PC-9 (cell line): Measurements from ENCODE around the gene KCNA2. TPM values are rescaled to one million over a fixed set of nuclear protein-coding genes. Genes with fewer than 3 reads are reported as not detected.

Experiments used
- BruUV-seq: library from RNA; stranded (reverse); fragments of 400-500 nt; replicated peaks from 2 replicates; lab custom pipeline; 2021; lab: Mats Ljungman, UMichigan
- CTCF ChIA-PET: fragments of 300-600 bp; sonication (Branson Sonifier 250); formaldehyde crosslinking; loops from one replicate; lab custom pipeline; 2022; ENCODE audit warnings: antibody characterized with exemption; lab: Charles Lee
- POLR2A ChIA-PET: fragments of 300-600 bp; sonication (Branson Sonifier 250); formaldehyde crosslinking; loops from one replicate; lab custom pipeline; 2022; ENCODE audit warnings: antibody characterized with exemption; ENCODE audit not compliant: unreplicated experiment; lab: Charles Lee
- DNase-seq, 2 experiments: peaks; one replicate each; pipeline versions ENCODE4 v3.0.0 to v3.0.0-alpha.2; 2015 to 2022; ENCODE audit warnings: mixed read lengths in 1 of 2
- H2AFZ ChIP-seq: fragments of 200-600 bp; sonication (generic); 2 replicates; pipeline ENCODE4 v1.8.1; 2017; ENCODE audit warnings: antibody characterized with exemption
- H3F3A ChIP-seq: fragments of 200-600 bp; sonication (generic); 2 replicates; pipeline ENCODE4 v1.8.1; 2017; ENCODE audit warnings: antibody characterized with exemption, mild to moderate bottlenecking, low read depth; ENCODE audit not compliant: insufficient read depth
- H3K27ac ChIP-seq: fragments of 200-600 bp; sonication (generic); 2 replicates; pipeline ENCODE4 v1.6.1; 2016; ENCODE audit warnings: mixed run types
- H3K27me3 ChIP-seq: fragments of 200-600 bp; sonication (generic); 2 replicates; pipeline ENCODE4 v1.6.1; 2016; ENCODE audit warnings: low read depth, mixed run types; ENCODE audit not compliant: insufficient read depth
- H3K36me3 ChIP-seq: fragments of 200-600 bp; sonication (generic); 2 replicates; pipeline ENCODE4 v1.6.1; 2016; ENCODE audit warnings: low read depth, mixed run types
- H3K4me1 ChIP-seq: fragments of 200-600 bp; sonication (generic); replicated peaks from 2 replicates; pipeline ENCODE4 v1.6.1; 2016; ENCODE audit warnings: mixed run types; ENCODE audit not compliant: insufficient read depth
- H3K4me2 ChIP-seq: fragments of 200-600 bp; sonication (generic); 2 replicates; pipeline ENCODE4 v1.6.1; 2017; ENCODE audit warnings: mixed run types
- H3K4me3 ChIP-seq: fragments of 200-600 bp; sonication (generic); 2 replicates; pipeline ENCODE4 v1.6.1; 2016; ENCODE audit warnings: mixed run types
- H3K79me2 ChIP-seq: fragments of 200-600 bp; sonication (generic); 2 replicates; pipeline ENCODE4 v1.6.1; 2017; ENCODE audit warnings: low read depth, mixed run types
- H3K9me2 ChIP-seq: fragments of 200-600 bp; sonication (generic); 2 replicates; pipeline ENCODE4 v1.8.1; 2017; ENCODE audit warnings: mild to moderate bottlenecking; ENCODE audit not compliant: insufficient read depth
- H3K9me3 ChIP-seq: fragments of 200-600 bp; sonication (generic); 2 replicates; pipeline ENCODE4 v1.8.1; 2016; ENCODE audit warnings: low read depth; ENCODE audit not compliant: insufficient read depth
- H4K20me1 ChIP-seq: fragments of 200-600 bp; sonication (generic); 2 replicates; pipeline ENCODE4 v1.8.1; 2017; ENCODE audit not compliant: insufficient read depth
- EZH2 ChIP-seq: fragments of 200-600 bp; sonication (generic); IDR thresholded peaks from 2 replicates; pipeline ENCODE4 v1.8.0; 2017; ENCODE audit warnings: antibody characterized with exemption, low read depth
- intact Hi-C: fragments of 100-400 bp; cut with micrococcal nuclease; formaldehyde crosslinking; loops from one replicate; pipeline ENCODE4 v1.10.0; 2022; ENCODE audit not compliant: unreplicated experiment
- total RNA-seq: library from RNA; stranded (reverse); gene quantifications from 2 replicates; pipeline ENCODE4 v1.2.3, GENCODE V29; 2021
- TF ChIP-seq, protein P1 (sequence below): fragments of 200-600 bp; sonication (generic); conservative IDR thresholded peaks from 2 replicates; pipeline ENCODE4 v1.6.1; 2017; ENCODE audit warnings: mixed run types, antibody characterized with exemption, mild to moderate bottlenecking, moderate library complexity

The KCNA2 gene
- total RNA-seq, 1 experiment from 2014 or later: not detected

DNA sequence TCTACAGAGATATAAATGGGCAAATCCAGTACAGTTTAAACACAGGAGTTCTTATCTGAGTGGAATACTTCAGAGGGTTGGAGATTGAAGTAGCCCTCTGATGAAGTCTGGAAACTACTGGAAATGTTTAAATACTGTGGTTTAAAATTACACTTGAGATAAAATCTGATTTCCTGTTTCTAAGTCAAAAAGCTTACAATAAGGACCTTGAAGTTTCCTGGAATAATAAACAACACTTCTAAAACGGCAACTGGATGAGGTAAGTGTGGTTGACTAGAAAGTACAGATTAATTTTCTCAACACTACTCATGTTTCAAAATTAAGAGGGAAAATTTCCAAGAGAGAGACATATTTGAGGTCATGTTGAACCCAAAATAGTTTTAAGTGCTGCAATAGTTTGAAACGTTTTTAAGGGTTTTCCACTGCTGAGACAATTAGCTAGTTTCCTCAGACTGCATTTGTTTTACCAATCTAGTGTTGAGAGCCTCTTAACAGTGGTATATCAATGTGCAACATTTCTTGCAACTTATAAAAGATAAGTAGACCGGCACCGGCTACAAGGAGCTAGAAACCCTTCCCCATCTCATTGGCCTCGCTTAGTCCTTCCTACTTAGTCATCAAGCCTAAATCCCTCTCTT lies 41.2 kb upstream of the KCNA2 start:
- Histone ChIP-seq H2AFZ (no peak overlapping the region), H3K79me2 (no peaks in the 10 kb centered on the region), H3F3A (no peaks in the 10 kb centered on the region), H4K20me1 (no peaks in the 10 kb centered on the region), H3K4me2 (no peak overlapping the region), H3K36me3 (no peaks in the 10 kb centered on the region), H3K27ac (no peak overlapping the region), H3K27me3 (peaks cover 6% of the 10 kb centered on the region; the same call in 1 of the 2 replicates), H3K9me3 (no peaks in the 10 kb centered on the region), H3K4me1 (no peaks in the 10 kb centered on the region), H3K9me2 (no peaks in the 10 kb centered on the region), H3K4me3 (no peak overlapping the region)
- no TSS peak for BruUV-seq
- CTCF ChIA-PET: no interaction called here
- POLR2A ChIA-PET: no interaction called here
- intact Hi-C loops: no loop called here
- TF ChIP-seq, protein P1, sequence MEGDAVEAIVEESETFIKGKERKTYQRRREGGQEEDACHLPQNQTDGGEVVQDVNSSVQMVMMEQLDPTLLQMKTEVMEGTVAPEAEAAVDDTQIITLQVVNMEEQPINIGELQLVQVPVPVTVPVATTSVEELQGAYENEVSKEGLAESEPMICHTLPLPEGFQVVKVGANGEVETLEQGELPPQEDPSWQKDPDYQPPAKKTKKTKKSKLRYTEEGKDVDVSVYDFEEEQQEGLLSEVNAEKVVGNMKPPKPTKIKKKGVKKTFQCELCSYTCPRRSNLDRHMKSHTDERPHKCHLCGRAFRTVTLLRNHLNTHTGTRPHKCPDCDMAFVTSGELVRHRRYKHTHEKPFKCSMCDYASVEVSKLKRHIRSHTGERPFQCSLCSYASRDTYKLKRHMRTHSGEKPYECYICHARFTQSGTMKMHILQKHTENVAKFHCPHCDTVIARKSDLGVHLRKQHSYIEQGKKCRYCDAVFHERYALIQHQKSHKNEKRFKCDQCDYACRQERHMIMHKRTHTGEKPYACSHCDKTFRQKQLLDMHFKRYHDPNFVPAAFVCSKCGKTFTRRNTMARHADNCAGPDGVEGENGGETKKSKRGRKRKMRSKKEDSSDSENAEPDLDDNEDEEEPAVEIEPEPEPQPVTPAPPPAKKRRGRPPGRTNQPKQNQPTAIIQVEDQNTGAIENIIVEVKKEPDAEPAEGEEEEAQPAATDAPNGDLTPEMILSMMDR: no peak
- no peak for TF ChIP-seq EZH2
- DNase-seq: no peak

DNA sequence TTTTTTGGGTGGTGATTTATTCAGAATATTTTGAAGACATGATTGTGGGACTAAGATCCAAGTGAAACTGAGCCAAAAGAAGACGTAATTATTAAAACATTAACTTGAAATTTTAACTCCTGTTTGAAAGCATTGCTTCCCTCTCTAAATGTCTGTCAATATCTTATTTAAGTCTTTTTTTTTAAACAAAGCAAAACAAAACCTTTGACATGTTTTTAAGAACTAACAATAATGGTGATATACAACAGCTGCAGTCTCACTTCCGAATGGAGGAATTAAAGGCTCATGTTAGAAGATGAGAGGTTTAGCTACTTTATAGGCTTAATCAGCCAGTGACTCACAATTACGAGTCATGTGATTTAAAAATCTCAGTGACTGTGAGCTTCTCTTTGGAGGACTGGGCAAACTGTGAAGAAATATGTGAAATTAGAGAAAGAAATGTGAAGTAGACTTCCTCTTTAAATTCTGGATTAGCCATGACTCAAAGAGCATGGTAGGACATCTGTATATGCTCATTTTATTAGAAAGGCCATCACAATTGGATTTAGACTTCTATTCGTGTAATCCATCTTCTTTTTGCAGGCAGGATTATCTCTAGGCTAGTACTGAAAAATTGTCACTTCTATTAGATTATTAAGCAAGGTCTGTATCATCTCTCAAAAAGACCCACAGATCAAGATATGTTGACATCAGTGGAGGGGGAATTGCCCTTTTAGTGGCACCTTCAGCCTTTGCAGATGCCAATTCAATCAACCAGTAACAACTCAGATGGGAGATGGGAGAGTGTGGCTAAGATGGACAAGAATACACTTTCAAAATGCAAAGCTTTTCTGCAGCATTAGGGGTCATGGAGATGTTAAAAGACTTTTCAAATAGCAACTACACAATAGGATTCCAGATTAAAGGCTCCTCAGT lies 39.9 kb upstream of the KCNA2 start:
- Histone ChIP-seq H3K36me3 (no peaks in the 10 kb centered on the region), H3K27ac (no peak overlapping the region), H3K4me1 (no peaks in the 10 kb centered on the region), H3F3A (no peaks in the 10 kb centered on the region), H4K20me1 (no peaks in the 10 kb centered on the region), H3K79me2 (no peaks in the 10 kb centered on the region), H3K9me3 (no peaks in the 10 kb centered on the region), H3K4me3 (no peak overlapping the region), H3K9me2 (no peaks in the 10 kb centered on the region), H3K4me2 (no peak overlapping the region), H2AFZ (no peak overlapping the region), H3K27me3 (peaks cover 6% of the 10 kb centered on the region; the same call in 1 of the 2 replicates)
- TF ChIP-seq, protein P1: no peak
- TF ChIP-seq EZH2: no peak
- intact Hi-C loops: no loop called here
- POLR2A ChIA-PET: interaction anchor here (0.6 kb wide), 1 partner anchor 124 kb away, joined by 4 read pairs; no protein-coding TSS in a partner anchor
- no peak for DNase-seq
- BruUV-seq: no TSS peak
- CTCF ChIA-PET: interaction anchor here (0.7 kb wide), 1 partner anchor 150 kb away, joined by 6 read pairs; no protein-coding TSS in a partner anchor

DNA sequence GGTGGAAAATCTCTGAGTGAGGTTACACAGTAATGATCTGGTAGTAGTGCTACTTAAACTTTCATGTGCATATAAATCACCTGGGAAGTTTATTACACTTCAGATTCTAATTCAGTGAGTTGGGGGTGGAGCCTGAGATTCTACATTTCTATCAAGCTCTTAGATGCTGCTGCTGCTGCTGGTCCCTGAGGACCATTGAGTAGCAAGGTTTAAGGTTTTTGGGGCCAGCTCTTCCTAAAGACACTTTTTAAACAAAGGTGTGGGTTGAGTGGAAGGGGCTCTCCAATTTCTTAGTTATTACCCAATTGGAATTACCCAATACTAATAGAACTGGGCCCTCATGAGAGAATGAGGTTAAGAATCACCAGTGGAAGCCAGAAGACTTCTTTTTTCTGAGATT lies 39.1 kb upstream of the KCNA2 start:
- TF ChIP-seq, protein P1: no peak
- TF ChIP-seq EZH2: no peak
- H3K27me3 ChIP-seq: peaks cover 6% of the 10 kb centered on the region; the same call in 1 of the 2 replicates
- CTCF ChIA-PET: interaction anchor here (0.7 kb wide), 1 partner anchor 149 kb away, joined by 6 read pairs; no protein-coding TSS in a partner anchor

More for the DNA sequence above, 39.1 kb upstream of the KCNA2 start:
- no peak for DNase-seq
- H2AFZ ChIP-seq: no peak overlapping the region
- no peak overlapping the region for H3K4me2 ChIP-seq
- BruUV-seq: no TSS peak
- no peaks in the 10 kb centered on the region for H3K79me2 ChIP-seq
- no peaks in the 10 kb centered on the region for H4K20me1 ChIP-seq
- no peak overlapping the region for H3K27ac ChIP-seq
- no peaks in the 10 kb centered on the region for H3K4me1 ChIP-seq
- POLR2A ChIA-PET: no interaction called here
- H3K9me2 ChIP-seq: no peaks in the 10 kb centered on the region
- H3K36me3 ChIP-seq: no peaks in the 10 kb centered on the region
- no peaks in the 10 kb centered on the region for H3K9me3 ChIP-seq
- no peaks in the 10 kb centered on the region for H3F3A ChIP-seq
- intact Hi-C loops: no loop called here
- H3K4me3 ChIP-seq: no peak overlapping the region
